ENCODE measurements around the gene PTPN1.

- TF ChIP-seq CTCF (IDR thresholded peaks at IDR 0.05 in 8 of 11, conservative IDR thresholded peaks at IDR 0.05 in 3 of 11) (peak; percentile 73 to 89 (median 83)), POLR2A (IDR thresholded peaks at IDR 0.05) (no peak)
Measured at GRCh38 chr20:50580016-50580747, 70.0 kb downstream of the PTPN1 start.
